ENCODE data around the gene TBPL1.
"Not testable (repeated sequence)": the region's sequence is repeated elsewhere in the genome, so short reads cannot be mapped to it uniquely, and the experiment has no call there.

Gene TBPL1

DNA sequence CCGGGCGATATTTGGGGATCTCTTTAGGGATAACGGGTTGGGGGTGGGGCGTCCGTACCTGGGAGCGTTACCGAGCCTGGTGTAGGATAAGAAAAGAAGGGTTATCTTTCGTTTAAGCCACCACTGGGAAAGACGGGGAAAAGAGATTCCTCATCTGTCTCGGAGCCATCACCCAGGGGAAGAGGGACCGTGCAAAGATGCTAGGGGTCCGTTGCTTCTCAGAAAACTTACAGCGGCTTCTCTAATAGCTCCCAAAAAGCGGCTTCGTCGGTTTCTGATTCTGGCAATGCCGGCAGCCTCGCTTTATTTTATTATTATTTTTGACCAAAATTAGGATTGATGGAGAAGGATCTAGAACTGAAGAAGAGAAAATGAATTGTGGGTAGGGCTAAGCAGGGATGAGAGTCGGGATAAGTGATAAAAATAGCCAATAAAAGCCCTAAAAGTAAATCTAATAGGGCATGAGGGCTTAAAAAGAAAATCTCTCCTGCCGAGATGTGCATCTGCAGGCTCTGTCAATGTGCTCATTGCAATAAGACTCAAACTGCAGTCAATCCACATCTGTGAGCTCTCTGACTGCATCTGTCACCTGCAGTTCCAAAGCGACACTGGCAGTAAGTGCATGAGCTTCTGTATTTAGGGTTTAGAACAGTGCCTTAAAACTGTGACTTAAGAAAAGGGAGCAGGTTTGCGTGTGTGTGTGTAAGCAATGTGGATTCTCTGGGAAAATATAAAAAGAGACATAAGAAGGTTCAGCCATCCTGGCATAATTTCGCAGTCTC is 801 bp downstream of the TBPL1 start:
- peak in 1 of 4 experiments; percentile 7 for DNase-seq

- DNase-seq: no peak
These were observed 1.9 kb downstream of the TBPL1 start for GRCh38 chr6:133954657-133955576.

DNA sequence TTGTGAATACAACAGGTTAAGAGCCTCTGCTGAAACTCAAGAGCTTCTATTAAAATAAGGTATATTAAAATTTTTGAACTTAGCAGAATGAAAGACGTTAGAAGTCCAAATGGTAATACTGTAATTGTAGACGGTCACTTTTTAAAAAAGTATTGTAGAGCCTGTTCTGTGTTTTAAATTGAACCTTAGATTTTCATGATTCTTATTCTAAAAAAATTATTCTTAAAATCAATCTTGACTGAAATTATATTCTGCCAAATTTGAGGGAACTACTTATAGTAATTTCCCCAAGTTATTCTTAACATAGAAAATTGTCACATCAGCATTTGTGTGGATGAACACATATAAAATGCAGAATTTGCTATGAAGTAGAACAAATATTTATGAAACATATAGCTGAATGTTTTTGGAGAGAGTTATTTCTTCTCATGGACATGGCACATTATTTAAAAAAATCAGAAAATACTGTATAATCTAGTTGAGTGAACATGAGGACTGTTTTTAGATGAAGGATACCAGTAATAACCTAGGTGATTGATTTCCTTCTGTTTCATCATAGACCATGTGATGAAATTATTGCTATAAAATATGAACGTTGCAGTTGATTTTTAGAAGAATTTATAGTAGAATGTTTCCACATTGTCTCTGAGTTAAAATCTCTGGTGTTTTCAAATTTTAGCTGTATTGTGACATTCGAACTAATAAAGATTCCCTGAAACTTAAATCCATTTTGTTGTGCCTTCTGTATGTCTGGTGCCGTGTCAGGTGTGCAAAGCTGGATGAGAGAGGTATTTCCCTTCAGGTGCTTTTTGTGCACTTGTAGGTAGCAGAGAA is 2.8 kb downstream of the TBPL1 start:
- no peak for DNase-seq

DNA sequence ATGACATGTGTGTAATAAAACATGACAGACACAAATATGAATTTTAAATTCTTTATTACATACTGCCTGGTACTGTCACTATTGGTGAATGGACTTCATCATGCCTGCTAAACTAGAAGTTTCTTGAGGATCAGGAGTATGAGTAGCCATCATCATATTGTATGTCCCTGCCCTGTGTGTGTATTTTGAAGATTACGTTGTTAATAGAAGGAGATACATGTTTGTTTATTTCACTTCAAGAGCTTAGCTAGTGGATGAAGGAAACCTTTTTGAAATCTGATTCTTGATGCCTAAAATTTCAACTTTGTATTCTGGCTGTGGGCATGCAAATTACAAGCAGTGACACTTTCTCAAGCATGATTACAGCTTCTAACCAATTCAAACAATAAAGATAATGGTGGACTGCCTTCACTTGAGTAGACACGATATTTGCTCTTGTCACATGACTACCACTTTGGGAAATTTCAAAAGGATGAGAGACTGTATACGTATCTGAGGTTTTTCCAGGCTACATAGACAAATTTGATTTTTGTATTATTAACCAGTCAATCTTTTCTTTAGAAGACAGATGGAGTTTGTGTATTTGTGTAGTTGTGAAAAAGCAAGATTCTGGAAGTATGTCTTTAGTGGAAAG is 3.5 kb downstream of the TBPL1 start:
- DNase-seq: no peak

DNA sequence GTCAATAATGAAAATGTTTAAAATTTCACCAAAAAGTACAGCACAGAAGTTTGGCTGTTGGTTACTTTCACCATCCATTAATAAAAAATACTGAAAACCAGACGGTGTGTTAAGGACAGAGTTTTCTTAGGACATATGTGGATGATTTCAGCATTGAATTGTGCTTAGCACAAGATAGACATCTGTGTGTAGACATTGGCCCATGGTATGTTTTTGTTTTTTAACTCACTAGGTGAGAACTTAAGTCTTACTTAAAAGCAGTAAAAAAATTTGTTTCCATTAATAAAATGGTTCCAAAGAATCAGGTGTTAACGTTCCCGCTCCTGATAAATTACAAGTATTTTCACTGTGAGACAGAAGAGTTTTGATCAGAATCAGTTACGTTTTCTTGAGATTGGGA is 4.2 kb downstream of the TBPL1 start:
- no peak for DNase-seq

- DNase-seq: no peak
These were observed 4.8 kb downstream of the TBPL1 start for GRCh38 chr6:133957780-133958242.

GRCh38 chr6:133958791-133959190 is 5.8 kb downstream of the TBPL1 start:
- no peak for DNase-seq

DNA sequence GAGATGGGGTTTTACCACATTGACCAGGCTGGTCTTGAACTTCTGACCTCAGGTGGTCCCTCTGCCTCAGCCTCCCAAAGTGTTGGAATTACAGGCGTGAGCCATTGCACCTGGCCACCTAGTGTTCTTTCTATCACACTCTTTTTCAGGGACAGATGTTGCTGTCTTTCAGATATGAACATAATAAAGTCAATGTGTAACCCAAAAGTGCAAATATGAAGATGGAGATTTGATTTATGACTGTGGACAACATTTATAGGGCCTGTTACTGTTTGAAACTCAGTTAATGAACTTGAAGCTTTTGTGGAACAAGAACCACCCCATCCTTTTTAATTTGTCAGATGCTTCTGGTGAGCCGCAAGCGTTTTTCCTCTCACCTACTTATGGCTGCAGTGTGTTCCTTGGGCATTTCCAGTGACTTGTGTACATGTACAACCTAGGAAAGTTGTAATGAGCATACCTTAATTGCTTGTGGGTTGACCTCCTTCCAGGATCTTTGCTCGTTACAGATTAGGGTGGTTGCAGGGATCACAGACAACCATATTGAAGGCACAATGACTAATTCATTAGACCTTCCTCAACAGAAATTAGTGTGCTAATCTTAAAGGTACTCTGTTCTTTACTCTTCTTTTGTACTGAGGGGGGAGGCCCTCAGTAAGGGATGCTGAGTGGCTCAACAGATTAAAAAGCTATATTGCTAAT is 6.8 kb downstream of the TBPL1 start:
- DNase-seq: no peak

DNA sequence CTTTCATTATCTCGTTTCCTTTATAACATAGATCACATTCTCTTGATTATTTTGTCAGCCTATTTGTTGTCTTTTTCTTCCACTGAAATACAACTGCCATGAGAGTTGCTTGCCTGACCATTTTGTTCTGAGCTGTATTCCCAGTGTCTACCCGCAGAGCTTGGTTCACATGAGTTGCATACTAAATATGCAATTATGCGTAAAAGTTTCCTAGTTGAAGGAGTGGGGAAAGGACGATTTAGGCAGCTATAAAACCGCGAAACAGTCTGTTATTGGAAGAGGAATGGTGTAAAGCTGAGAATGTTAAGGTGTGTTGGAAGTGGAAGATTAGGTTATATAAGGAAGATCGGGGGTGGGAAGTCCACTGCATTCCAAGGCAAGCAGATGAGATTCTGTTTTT is 8.8 kb downstream of the TBPL1 start:
- no peak for DNase-seq

GRCh38 chr6:133964052-133964451 is 11.0 kb downstream of the TBPL1 start:
- DNase-seq: no peak

- no peak for DNase-seq
These were observed 11.7 kb downstream of the TBPL1 start for GRCh38 chr6:133964702-133965101.

GRCh38 chr6:133965817-133966360 is 12.9 kb downstream of the TBPL1 start:
- DNase-seq: no peak

DNA sequence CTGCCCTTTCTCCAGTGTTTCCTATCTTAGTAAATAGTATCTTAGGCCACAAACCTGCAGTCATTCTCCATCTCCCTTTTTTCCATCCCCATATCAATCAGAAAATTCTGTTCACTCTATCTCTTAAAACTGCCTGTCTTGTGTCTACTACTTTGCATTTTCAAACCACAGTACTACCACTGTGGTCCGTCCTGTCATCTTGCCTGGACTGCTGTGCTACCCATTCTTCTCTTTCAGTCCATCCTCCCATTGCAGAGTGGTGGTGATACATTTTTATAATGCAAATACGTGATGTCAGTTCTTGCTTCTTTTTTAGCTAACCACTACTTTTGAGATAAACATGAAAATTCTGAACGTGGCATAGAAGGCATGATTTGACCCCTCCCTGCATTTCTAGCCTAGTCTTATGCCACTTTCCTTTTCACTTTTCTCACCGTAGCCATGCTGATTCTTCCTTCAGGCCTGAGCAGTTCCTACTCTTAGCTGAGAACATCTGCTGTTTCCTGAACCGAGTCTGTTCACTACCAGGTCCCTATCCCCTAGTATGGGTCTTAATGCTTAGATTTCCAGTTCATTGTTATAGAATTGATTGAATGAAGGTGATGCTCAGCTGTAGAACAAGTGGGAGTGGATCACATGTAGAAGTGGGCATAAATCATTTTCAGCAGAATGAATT is 13.8 kb downstream of the TBPL1 start:
- no peak for DNase-seq

GRCh38 chr6:133967347-133967746 is 14.3 kb downstream of the TBPL1 start:
- DNase-seq: no peak

DNA sequence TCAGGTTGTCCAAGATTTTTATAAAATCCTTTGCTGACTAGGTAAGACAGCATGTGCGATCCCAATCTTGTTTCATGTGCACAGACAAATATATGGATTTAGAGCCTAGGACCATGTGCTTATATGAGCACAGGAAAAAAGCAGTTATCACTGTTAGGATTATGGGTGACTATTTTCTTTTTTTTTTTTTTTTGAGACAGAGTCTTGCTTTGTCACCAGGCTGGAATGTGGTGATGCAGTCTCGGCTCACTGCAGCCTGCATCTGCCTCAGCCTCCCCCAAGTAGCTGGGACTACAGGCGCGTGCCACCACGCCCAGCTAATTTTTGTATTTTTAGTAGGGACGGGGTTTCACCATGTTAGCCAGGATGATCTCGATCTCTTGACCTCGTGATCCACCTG is 14.8 kb downstream of the TBPL1 start:
- not testable (repeated sequence) for DNase-seq

- no peak for DNase-seq
These were observed 16.4 kb downstream of the TBPL1 start for GRCh38 chr6:133969285-133969920.

- no peak for DNase-seq
These were observed 16.9 kb downstream of the TBPL1 start for GRCh38 chr6:133969921-133970295.

GRCh38 chr6:133971861-133972260 is 18.8 kb downstream of the TBPL1 start:
- no peak for DNase-seq

- no peak for DNase-seq
These were observed 19.4 kb downstream of the TBPL1 start for GRCh38 chr6:133972388-133972787.

Data from suppressor macrophage (primary cell).